GM19023 (cell line): Measurements from ENCODE around the gene CCSER1.
A peak's percentile ranks its signal among the peaks of the same experiment; 100 is the strongest.
"Not testable (repeated sequence)": the region's sequence is repeated elsewhere in the genome, so short reads cannot be mapped to it uniquely, and the experiment has no call there.

Experiments used
- ATAC-seq: cut with Tn5 transposase; IDR thresholded peaks from one replicate; pipeline ENCODE4 v1.9.1; 2021; ENCODE audit warnings: mild to moderate bottlenecking, moderate library complexity; ENCODE audit not compliant: unreplicated experiment

The CCSER1 gene

GRCh38 chr4:91317434-91317833, 1190.2 kb downstream of the CCSER1 start:
- no peak for ATAC-seq

DNA sequence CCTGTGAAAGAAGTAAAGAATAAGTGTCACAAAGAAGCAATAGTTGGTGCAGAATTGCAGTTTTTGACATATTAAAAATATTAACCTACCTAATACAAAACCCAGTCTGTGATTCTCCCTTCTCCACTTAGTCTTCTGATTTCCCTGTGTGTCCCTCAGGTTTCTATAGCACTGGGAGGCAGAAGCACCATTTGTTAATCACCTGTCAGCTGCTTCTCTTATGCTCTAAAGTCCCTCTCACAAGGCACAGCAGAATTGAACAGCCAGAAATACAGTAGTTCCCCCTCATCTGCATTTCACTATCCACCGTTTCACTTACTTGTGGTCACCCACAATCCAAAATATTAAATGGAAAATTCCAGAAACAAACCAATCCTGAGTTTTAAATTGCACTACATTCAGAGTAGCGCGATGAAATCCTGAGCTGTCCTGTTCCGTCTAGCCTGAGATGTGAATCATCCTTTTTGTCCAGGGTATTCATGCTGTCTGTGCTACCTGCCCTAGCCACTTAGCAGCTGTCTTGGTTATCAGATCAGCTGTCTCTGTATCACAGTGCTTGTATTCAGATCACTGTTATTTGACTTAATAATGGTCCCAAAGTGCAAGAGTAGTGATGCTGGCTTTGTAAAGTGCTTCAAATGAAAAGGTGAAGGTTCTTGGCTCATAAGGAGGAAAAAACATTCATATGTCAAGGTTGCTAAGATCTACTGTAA, 1192.5 kb downstream of the CCSER1 start:
- ATAC-seq = no peak

GRCh38 chr4:91322961-91323360, 1195.8 kb downstream of the CCSER1 start:
- no peak for ATAC-seq

- no peak for ATAC-seq
These were observed 1198.3 kb downstream of the CCSER1 start for GRCh38 chr4:91325495-91325894.

DNA sequence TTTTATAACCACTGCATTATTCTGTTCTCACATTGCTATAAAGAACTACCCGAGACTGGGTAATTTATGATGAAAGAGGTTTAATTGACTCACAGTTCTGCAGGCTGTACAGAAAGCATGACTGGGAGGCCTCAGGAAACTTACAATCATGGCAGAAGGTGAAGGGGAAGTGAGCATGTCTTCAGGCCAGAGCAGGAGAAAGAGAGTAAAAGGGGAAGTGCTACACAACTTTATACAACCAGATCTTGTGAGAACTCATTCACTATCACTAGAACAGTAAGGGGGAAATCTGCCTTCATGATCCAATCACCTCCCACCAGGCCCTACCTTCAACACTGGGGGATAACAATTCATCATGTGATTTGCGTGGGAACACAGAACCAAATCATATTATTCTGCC, 1199.0 kb downstream of the CCSER1 start:
- not testable (repeated sequence) for ATAC-seq

GRCh38 chr4:91330555-91331137, 1203.5 kb downstream of the CCSER1 start:
- no peak for ATAC-seq

DNA sequence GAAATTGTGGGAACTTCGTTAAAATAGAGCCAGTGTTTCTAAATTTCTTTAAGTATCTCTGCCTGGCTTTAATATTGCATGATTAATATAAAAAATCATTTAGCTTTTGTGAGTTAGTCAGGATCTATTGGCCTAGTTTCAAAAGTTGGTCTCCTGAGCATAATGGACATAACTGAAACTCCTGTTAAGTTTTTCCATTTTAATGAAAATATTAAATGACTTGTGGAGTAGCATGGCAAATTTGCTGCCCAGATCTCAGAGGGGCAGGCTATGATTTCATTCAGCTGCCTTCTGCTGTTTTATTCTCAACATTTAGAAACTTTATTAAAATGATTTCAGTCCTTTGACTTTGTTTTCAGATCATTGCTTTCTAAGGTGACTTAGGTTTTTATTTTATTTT, 1213.6 kb downstream of the CCSER1 start:
- ATAC-seq = no peak

DNA sequence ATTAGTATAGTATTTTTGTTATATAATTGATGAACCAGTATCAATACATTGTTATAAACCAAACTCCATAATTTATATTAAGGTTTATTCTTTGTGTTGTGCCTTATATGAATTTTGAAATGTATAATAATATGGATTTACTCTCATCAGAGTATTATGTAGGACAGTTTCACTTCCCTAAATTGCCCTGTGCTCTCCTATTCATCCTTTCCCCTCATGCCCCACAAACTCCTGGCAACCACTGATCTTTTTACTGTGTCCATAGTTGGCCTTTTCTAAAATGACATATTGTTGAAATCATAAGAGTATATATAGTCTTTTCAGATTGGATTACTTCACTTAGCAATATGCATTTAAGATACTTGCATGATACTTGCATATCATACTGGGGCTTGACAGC, 1218.4 kb downstream of the CCSER1 start:
- ATAC-seq = no peak

GRCh38 chr4:91356496-91356895, 1229.3 kb downstream of the CCSER1 start:
- ATAC-seq = not testable (repeated sequence)

DNA sequence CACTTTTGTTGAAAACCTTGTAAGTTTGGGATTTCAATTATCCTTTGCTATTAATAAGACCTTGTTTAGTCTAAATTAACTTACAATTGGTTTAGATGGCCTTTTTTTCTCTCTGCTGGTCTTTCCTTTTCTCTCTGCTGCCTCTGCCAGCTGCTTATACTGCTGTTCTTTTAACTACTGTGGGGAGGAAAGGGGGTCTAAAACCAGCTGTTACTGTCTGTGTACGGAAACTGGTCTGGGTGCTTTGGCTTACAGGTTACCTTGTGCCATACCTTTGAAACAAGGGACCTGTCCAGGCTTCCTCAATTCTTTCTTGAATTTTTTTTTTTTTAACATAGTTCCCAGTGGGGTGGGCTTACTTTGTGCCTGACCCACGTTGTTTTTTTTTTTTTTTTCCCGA, 1230.8 kb downstream of the CCSER1 start:
- peak; percentile 26 for ATAC-seq

- ATAC-seq = peak; percentile 50
These were observed 1231.4 kb downstream of the CCSER1 start for GRCh38 chr4:91358621-91359020.

DNA sequence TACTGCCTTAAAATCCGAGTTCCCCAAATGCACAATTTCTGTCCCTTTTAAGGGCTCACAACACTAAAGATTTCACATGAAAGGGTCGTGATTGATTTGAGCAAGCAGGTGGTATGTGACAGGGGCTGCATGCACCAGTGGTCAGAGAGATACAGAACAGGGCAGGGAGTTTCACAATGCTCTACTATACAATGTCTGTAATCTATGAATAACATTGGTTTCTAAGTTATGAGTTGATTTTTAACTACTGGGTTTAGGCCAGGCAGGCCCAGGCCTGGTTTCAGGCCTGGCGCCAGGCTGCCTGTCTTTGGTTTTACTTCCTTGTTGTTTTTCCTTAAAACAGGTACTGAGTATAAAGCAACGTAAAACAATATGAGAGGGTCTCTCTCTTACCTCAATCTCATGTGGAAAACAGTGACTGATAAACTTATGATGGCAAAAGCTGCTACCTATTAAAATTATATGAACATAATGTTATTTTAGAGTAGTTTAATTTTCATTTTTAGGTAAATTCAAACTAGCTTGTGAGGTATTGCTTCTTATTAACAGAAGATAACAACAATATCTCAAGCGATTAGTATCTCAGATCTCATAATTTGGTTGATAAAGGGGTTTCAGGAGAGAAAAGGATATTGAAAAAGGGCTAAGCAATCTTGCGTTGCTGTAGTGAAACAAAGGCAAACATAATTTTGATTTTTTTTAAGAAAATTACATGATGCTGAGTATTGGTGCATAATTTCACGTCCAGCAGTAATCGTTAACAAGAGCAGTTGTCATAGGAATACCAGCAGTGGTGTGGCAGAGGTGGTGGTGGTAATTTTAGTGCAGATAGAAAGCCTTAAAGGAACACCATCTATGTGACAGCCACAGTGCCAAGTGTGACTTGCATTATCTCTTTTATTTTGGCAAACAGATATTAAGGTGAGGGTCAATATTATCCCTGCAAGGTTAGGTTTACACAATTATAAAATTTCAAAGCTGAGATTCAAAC, 1232.1 kb downstream of the CCSER1 start:
- peak; percentile 31 for ATAC-seq

GRCh38 chr4:91362125-91362524, 1234.9 kb downstream of the CCSER1 start:
- ATAC-seq = no peak

GRCh38 chr4:91366554-91366953, 1239.4 kb downstream of the CCSER1 start:
- ATAC-seq = no peak

DNA sequence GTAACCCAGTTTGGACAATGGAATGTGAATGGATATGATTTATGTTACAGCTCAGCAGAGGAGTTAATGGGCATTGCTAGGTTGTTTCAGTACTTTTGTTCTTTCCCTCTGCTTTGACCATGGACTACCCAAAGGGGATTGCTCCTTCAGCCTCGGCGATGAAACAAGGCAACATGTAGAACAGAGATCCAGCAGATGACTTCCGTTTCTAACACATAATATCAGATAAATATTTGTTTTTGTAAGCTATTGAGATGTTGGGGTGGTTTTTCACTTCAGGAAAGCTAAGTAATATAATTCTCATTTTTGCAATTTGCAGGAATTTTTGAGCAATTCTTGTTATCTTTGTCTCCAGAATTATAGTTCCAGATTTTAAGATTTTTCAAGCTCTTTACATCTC, 1241.9 kb downstream of the CCSER1 start:
- no peak for ATAC-seq

- no peak for ATAC-seq
These were observed 1246.4 kb downstream of the CCSER1 start for GRCh38 chr4:91373546-91373945.

DNA sequence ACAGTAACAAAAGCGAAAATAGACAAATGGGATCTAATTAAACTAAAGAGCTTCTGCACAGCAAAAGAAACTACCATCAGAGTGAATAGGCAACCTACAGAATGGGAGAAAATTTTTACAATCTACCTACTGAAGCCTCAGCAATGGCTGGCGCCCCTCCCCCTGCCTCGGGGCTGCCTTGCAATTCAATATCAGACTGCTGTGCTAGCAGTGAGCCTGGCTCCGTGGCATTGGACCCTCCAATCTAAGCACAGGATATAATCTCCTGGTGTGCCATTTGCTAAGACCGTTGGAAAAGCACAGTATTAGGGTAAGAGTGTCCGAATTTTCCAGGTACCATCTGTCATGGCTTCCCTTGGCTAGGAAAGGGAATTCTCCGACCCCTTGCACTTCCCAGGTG, 1278.2 kb downstream of the CCSER1 start:
- not testable (repeated sequence) for ATAC-seq

DNA sequence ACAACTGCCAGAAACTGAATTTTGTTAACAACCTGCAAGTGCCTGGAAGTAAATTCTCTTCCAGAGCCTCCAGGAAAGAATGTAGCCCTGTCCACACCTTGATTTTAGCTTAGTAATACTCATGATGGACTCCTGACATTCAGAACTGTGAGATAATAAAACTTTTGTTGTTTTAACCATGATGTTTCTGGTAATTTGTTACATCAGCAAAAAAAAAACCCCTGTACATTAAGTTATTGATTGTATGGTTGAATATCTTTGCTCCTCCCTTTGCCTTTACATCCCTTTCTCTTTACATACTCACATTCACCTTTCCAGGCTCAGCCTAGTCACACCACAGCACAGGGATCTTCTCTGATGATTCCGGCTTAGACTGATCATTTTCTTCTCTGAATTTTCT, 1294.8 kb downstream of the CCSER1 start:
- ATAC-seq = no peak

DNA sequence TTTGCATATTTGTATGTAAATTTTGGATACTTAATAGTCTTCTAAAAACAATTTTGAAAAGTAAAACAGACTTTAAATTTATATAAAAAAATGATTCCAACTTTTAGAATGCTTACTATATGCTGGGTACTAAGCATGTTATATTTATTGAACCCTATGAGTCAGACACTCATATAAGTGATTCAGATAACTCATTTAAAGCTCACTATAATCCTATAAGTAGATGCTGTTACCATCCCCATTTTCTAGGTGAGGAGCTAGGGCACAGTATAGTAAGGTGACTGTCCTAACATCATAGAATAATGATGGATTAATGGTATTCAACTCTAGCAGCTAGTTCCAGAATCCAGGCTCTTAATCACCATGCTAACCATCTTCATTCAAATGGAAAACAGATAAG, 1299.5 kb downstream of the CCSER1 start:
- ATAC-seq = no peak

DNA sequence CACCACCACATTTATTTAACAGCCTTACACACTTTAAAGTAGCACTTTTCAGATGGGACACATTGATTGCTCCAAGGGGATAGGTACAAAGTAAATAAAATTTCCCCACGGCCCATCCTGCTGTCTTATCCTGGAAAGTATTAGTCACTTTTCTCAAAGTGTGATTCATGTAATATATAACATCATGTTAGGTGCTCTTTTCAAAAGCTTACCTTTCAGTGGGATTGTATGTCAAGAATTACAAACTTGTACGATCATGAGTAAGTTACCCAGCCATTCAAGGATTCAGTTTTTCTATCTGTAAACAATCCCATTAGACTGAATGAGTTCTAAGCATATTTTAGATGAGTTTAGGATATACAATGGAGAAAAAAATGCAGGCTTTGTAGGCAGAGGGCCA, 1300.0 kb downstream of the CCSER1 start:
- no peak for ATAC-seq

GRCh38 chr4:91434631-91435030, 1307.4 kb downstream of the CCSER1 start:
- ATAC-seq = no peak

DNA sequence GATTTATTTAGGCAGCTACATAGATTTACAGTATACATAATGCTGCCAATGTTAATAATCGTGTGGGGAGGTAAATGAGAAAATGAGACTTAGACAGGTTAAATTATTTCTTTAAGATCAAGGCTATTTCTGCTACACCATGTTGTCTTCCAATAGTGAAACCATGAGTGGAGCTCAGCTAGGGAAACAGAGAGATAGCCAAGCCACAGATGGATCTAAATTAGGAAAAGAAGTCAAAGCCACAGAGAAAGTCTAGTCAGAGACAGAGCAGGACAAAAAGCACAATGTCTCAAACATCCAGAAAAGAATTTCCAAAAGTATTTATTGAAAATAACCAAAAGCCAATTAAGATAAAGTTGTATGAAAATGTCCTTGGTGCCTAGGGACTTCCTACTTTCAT, 1309.4 kb downstream of the CCSER1 start:
- ATAC-seq = no peak
